Esophagus squamous epithelium (tissue), 5 donors: Measurements from ENCODE around the gene NOP9. TPM values are rescaled to one million over a fixed set of nuclear protein-coding genes. Genes with fewer than 3 reads are reported as not detected.

Source experiments
- DNase-seq: peaks from one replicate; lab custom pipeline; 2025; lab: John Stamatoyannopoulos, UW
- H3K27ac ChIP-seq, 4 donors: fragments of 200-600 bp; sonication (generic); one replicate each; pipeline ENCODE4 v1.5.1; 2016 to 2019; ENCODE audit warnings: mild to moderate bottlenecking in 1 of 4
- H3K27me3 ChIP-seq, 4 donors: fragments of 200-600 bp; sonication (generic); 1 replicate in 3 of 4; 2 replicates in 1 of 4; pipeline versions ENCODE4 v1.5.1 to v1.6.0; 2017 to 2021; ENCODE audit warnings: antibody characterized with exemption in 1 of 4
- H3K36me3 ChIP-seq, 3 donors: fragments of 200-600 bp; sonication (generic); one replicate each; pipeline ENCODE4 v1.5.1; 2016 to 2019
- H3K4me1 ChIP-seq, 3 donors: fragments of 200-600 bp; sonication (generic); one replicate each; pipeline ENCODE4 v1.5.1; 2017 to 2019
- H3K4me3 ChIP-seq, 4 donors: fragments of 200-600 bp; sonication (generic); 1 replicate in 3 of 4; 2 replicates in 1 of 4; pipeline ENCODE4 v1.5.1; 2016 to 2019; ENCODE audit warnings: mild to moderate bottlenecking in 2 of 4, moderate library complexity in 1 of 4
- H3K9me3 ChIP-seq, 3 donors: fragments of 200-600 bp; sonication (generic); one replicate each; pipeline ENCODE4 v1.5.1; 2016 to 2019
- POLR2A ChIP-seq, 4 donors: fragments of 450-650 bp; IDR thresholded peaks; one replicate each; pipeline ENCODE4 v1.6.1; 2017; ENCODE audit warnings: antibody characterized with exemption in 4 of 4, mild to moderate bottlenecking in 4 of 4, moderate library complexity in 3 of 4
- WGBS, 2 donors: methylation state at CpG; one replicate each; pipeline ENCODE4 v1.1.5; 2018; 5-methylcytosine and 5-hydroxymethylcytosine counted together
- intact Hi-C: fragments of 100-400 bp; cut with DNase I; formaldehyde crosslinking; loops from one replicate; pipeline ENCODE4 v1.15.0; 2022
- total RNA-seq, 4 donors: library from RNA; depleted of rRNA; stranded (reverse); fragments of >200 nt; gene quantifications; one replicate each; pipeline ENCODE4 v1.1.0, GENCODE V29; 2016
- TF ChIP-seq, protein P1 (sequence below), 6 experiments: fragments of 450-650 bp in 4 of 6; fragments of 200-600 bp in 2 of 6; sonication (generic) in 2 of 6; IDR thresholded peaks; one replicate each; pipeline ENCODE4 v1.5.1; 2016 to 2019; ENCODE audit warnings: antibody characterized with exemption in 6 of 6, mild to moderate bottlenecking in 4 of 6, moderate library complexity in 4 of 6
- donor health status: DM: yes; HTN: yes; CAD: no.

The NOP9 gene
- total RNA-seq, 4 donors from 2014 or later: 18.0 to 29.8 (median 25.0) TPM

DNA sequence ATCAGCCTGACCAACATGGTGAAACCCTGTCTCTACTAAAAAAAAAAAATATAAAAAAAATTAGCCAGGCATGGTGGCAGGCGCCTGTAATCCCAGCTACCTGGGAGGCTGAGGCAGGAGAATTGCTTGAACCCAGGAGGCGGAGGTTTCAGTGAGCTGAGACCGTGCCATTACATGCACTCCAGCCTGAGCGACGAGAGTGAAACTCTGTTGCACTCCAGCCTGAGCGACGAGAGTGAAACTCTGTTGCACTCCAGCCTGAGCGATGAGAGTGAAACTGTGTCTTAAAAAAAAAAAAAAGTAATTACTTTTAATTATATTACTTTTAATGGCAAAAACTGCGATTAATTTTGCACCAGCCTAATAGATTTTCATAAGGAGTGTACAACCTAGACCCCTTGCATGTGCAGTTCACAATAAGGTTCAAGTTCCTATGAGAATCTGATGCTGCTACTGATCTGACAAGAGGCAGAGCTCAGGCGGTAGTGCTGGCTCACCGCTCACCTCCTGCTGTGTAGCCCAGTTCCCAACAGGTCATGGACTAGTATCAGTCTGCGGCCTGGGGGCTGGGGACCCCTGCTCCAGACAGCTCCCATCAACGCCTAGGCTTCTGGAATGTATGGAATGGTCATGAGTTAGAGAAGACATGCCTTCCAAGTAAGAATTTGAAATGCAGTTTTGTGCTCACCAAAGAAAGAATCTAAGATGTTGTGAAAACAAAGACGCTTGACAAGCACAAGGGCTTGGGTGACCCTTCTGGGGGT lies 21.7 kb downstream of the NOP9 start:
- intact Hi-C loops: no loop called here
- TF ChIP-seq, protein P1, sequence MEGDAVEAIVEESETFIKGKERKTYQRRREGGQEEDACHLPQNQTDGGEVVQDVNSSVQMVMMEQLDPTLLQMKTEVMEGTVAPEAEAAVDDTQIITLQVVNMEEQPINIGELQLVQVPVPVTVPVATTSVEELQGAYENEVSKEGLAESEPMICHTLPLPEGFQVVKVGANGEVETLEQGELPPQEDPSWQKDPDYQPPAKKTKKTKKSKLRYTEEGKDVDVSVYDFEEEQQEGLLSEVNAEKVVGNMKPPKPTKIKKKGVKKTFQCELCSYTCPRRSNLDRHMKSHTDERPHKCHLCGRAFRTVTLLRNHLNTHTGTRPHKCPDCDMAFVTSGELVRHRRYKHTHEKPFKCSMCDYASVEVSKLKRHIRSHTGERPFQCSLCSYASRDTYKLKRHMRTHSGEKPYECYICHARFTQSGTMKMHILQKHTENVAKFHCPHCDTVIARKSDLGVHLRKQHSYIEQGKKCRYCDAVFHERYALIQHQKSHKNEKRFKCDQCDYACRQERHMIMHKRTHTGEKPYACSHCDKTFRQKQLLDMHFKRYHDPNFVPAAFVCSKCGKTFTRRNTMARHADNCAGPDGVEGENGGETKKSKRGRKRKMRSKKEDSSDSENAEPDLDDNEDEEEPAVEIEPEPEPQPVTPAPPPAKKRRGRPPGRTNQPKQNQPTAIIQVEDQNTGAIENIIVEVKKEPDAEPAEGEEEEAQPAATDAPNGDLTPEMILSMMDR (IDR thresholded peaks at IDR 0.05): no peak
- no peak for TF ChIP-seq POLR2A (IDR thresholded peaks at IDR 0.05)
- DNase-seq: no peak
- H3K27ac ChIP-seq: no peak overlapping the region
- H3K4me1 ChIP-seq: peaks cover 5 to 14% (median 13%) of the 10 kb centered on the region in 3 donors
- 81 to 83% methylated on average over 13 to 14 of the region's 14 CpGs for WGBS, 2 donors
- H3K36me3 ChIP-seq: no peaks in the 10 kb centered on the region
- no peak overlapping the region for H3K4me3 ChIP-seq
- H3K27me3 ChIP-seq: peaks cover 0 to 23% (median 0%) of the 10 kb centered on the region in 4 donors
- no peaks in the 10 kb centered on the region for H3K9me3 ChIP-seq

DNA sequence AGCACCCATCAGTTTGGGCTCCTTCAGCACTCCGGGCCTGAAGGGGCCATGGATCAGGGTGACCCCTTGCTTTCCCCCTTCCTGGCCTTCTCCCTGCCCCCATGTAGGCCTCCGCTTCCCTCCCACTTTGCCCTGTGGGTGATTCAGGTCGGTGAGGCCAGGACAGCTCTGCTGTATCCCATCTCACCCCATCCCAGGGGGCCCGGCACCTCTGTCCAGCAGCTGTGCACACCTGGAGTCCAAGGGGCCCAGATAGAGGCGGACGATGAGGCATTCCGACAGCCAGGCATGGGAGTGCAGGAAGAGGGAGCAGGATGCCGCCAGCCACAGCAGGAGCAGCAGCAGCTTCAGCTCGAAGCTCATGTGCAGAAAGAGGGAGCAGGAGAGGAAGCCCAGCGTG lies 23.0 kb downstream of the NOP9 start:
- no peak for DNase-seq
- no peaks in the 10 kb centered on the region for H3K36me3 ChIP-seq

DNA sequence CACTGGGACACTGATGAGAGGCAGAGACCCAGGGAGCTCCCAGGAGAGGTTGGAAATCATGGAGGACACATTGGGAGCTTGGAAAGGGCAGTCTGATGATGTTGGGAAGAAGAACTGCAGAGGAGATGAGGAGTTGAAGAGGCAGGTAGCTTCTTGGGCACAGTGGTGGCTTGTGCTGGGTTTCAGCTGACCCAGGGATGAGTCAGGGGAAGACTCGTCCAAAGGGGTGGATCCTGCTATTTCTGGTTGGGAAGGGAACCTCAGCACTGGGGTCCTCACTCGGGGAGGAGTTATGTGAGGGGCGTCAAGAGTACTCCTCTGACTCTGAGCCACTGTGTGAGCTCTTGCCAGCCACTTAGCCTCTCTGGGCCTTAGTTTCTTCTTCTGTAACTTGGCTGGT lies 23.7 kb downstream of the NOP9 start:
- Histone ChIP-seq H3K4me1 (peaks cover 0 to 13% (median 0%) of the 10 kb centered on the region in 3 donors), H3K36me3 (no peaks in the 10 kb centered on the region), H3K9me3 (no peaks in the 10 kb centered on the region), H3K4me3 (no peak overlapping the region), H3K27me3 (peaks cover 0 to 8% (median 0%) of the 10 kb centered on the region in 4 donors), H3K27ac (no peak overlapping the region)
- no peak for DNase-seq
- 46 to 56% methylated on average over 3 of the region's 3 CpGs for WGBS, 2 donors
- TF ChIP-seq, protein P1 (IDR thresholded peaks at IDR 0.05): no peak
- TF ChIP-seq POLR2A (IDR thresholded peaks at IDR 0.05): no peak
- intact Hi-C loops: no loop called here

More for the DNA sequence above, 23.0 kb downstream of the NOP9 start:
- TF ChIP-seq, protein P1 (IDR thresholded peaks at IDR 0.05): no peak
- TF ChIP-seq POLR2A (IDR thresholded peaks at IDR 0.05): no peak
- intact Hi-C loops: no loop called here
- Histone ChIP-seq H3K4me1 (peaks cover 0 to 8% (median under 1%) of the 10 kb centered on the region in 3 donors), H3K27ac (no peak overlapping the region), H3K4me3 (no peak overlapping the region), H3K9me3 (no peaks in the 10 kb centered on the region), H3K27me3 (peaks cover 0 to 13% (median 0%) of the 10 kb centered on the region in 4 donors)
- WGBS, 2 donors: 71 to 86% methylated on average over 4 to 9 of the region's 10 CpGs

GRCh38 chr14:24324024-24324423 lies 24.4 kb downstream of the NOP9 start:
- Histone ChIP-seq H3K4me1 (peaks cover 0 to 19% (median 0%) of the 10 kb centered on the region in 3 donors), H3K27ac (no peak overlapping the region), H3K36me3 (no peaks in the 10 kb centered on the region), H3K27me3 (peaks cover 0 to 2% (median 0%) of the 10 kb centered on the region in 4 donors), H3K4me3 (no peak overlapping the region), H3K9me3 (no peaks in the 10 kb centered on the region)
- intact Hi-C loops: no loop called here
- no peak for DNase-seq
- TF ChIP-seq, protein P1 (IDR thresholded peaks at IDR 0.05): no peak
- TF ChIP-seq POLR2A (IDR thresholded peaks at IDR 0.05): no peak
- WGBS, 2 donors: 65 to 69% methylated on average over 4 to 6 of the region's 6 CpGs

- no peaks in the 10 kb centered on the region for H3K36me3 ChIP-seq
- 70 to 79% methylated on average over 5 of the region's 5 CpGs for WGBS, 2 donors
- intact Hi-C loops: no loop called here
- no peaks in the 10 kb centered on the region for H3K9me3 ChIP-seq
- DNase-seq: no peak
- peaks cover 0 to 30% (median 0%) of the 10 kb centered on the region in 3 donors for H3K4me1 ChIP-seq
- H3K27ac ChIP-seq: no peak overlapping the region
- H3K27me3 ChIP-seq: no peaks in the 10 kb centered on the region
- H3K4me3 ChIP-seq: no peak overlapping the region
- TF ChIP-seq, protein P1 (IDR thresholded peaks at IDR 0.05): no peak
- TF ChIP-seq POLR2A (IDR thresholded peaks at IDR 0.05): no peak
Measured at GRCh38 chr14:24325041-24325530, 25.4 kb downstream of the NOP9 start.
